HepG2 (cell line): ENCODE measurements around the gene BBLN. TPM values are rescaled to one million over a fixed set of nuclear protein-coding genes. Genes with fewer than 3 reads are reported as not detected.

ENCODE experiments used
- DMAP1 ChIP-seq: IDR thresholded peaks from 2 replicates; pipeline ENCODE4 v1.6.1; 2016
- HNF4A ChIP-seq: sonication (generic); formaldehyde crosslinking; IDR thresholded peaks from 2 replicates; pipeline ENCODE4 v1.4.0; 2020; ENCODE audit warnings: missing genetic modification reagents
- KAT7 ChIP-seq: IDR thresholded peaks from 2 replicates; pipeline ENCODE4 v1.6.1; 2018; ENCODE audit warnings: borderline replicate concordance, missing compliant biosample characterization
- KDM5B ChIP-seq: sonication (generic); formaldehyde crosslinking; IDR thresholded peaks from 2 replicates; pipeline ENCODE4 v1.4.0; 2020; ENCODE audit warnings: missing genetic modification reagents, mild to moderate bottlenecking, borderline replicate concordance
- MZF1 ChIP-seq: sonication (generic); formaldehyde crosslinking; IDR thresholded peaks from 2 replicates; pipeline ENCODE4 v1.8.1; 2023; ENCODE audit warnings: mild to moderate bottlenecking, missing genetic modification reagents, borderline replicate concordance
- NAIF1 ChIP-seq: sonication (generic); formaldehyde crosslinking; IDR thresholded peaks from 2 replicates; pipeline ENCODE4 v1.5.0; 2020; ENCODE audit warnings: mild to moderate bottlenecking, missing genetic modification reagents, borderline replicate concordance
- NFKB2 ChIP-seq: sonication (generic); formaldehyde crosslinking; IDR thresholded peaks from 2 replicates; pipeline ENCODE4 v1.4.0; 2020; ENCODE audit warnings: missing genetic modification reagents, borderline replicate concordance
- SAFB2 ChIP-seq: sonication (generic); formaldehyde crosslinking; IDR thresholded peaks from 2 replicates; pipeline ENCODE4 v1.5.1; 2020; ENCODE audit warnings: missing genetic modification reagents, low read depth, mild to moderate bottlenecking, borderline replicate concordance
- SIN3B ChIP-seq: fragments of 150-350 bp; IDR thresholded peaks from 2 replicates; pipeline ENCODE4 v1.6.1; 2014; ENCODE audit warnings: low read length
- TBP ChIP-seq: sonication (generic); formaldehyde crosslinking; IDR thresholded peaks from 2 replicates; pipeline ENCODE4 v1.5.0; 2020; ENCODE audit warnings: missing genetic modification reagents
- TBX3 ChIP-seq: fragments of 450-650 bp; IDR thresholded peaks from 2 replicates; pipeline ENCODE4 v1.6.1; 2017; ENCODE audit warnings: antibody characterized with exemption, mild to moderate bottlenecking, inconsistent platforms, borderline replicate concordance
- TEAD2 ChIP-seq: sonication (generic); formaldehyde crosslinking; IDR thresholded peaks from 2 replicates; pipeline ENCODE4 v1.9.0; 2021; ENCODE audit warnings: missing genetic modification reagents
- U2AF1 ChIP-seq: fragments of 200-400 bp; formaldehyde crosslinking; optimal IDR thresholded peaks from 2 replicates; pipeline ENCODE3; 2017; ENCODE audit warnings: mild to moderate bottlenecking, low read depth, low read length
- ZBTB7A ChIP-seq: sonication (generic); formaldehyde crosslinking; IDR thresholded peaks from 2 replicates; pipeline ENCODE4 v1.8.0; 2022; ENCODE audit warnings: mild to moderate bottlenecking, missing genetic modification reagents
- ZNF552 ChIP-seq: sonication (generic); formaldehyde crosslinking; IDR thresholded peaks from 2 replicates; pipeline ENCODE4 v1.9.0; 2022; ENCODE audit warnings: missing genetic modification reagents, mild to moderate bottlenecking, borderline replicate concordance
- ZNF607 ChIP-seq: sonication (generic); formaldehyde crosslinking; IDR thresholded peaks from 2 replicates; pipeline ENCODE4 v1.5.1; 2020; ENCODE audit warnings: missing genetic modification reagents, mild to moderate bottlenecking, borderline replicate concordance
- ZNF747 ChIP-seq: sonication (generic); formaldehyde crosslinking; IDR thresholded peaks from 2 replicates; pipeline ENCODE4 v1.8.1; 2023; ENCODE audit warnings: missing genetic modification reagents, mild to moderate bottlenecking, borderline replicate concordance
- ZNF777 ChIP-seq: sonication (generic); formaldehyde crosslinking; IDR thresholded peaks from 2 replicates; pipeline ENCODE4 v1.4.0; 2020; ENCODE audit warnings: missing genetic modification reagents
- polyA plus RNA-seq, 8 experiments: library from polyadenylated mRNA; depleted of rRNA in 3 of 8; stranded (reverse) in 7 of 8; unstranded in 1 of 8; fragments of >200 nt; fragmentation: Illumina TruSeq in 4 of 8; extraction: Trizol in 4 of 8; gene quantifications; 2 replicates each; pipeline versions ENCODE4 v1.2.1 to v1.2.3, GENCODE V29; 2011 to 2016; ENCODE audit warnings: low read depth in 4 of 8, missing spikeins in 1 of 8, mixed read lengths in 1 of 8; ENCODE audit not compliant: insufficient read depth in 1 of 8
- total RNA-seq, 5 experiments: library from RNA; depleted of rRNA; stranded (reverse); fragments of >200 nt; fragmentation: Illumina TruSeq; extraction: Trizol; gene quantifications; 2 replicates each; pipeline ENCODE4 v1.2.3, GENCODE V29; 2016; ENCODE audit warnings: low read depth in 1 of 5
- TF ChIP-seq, protein P1 (sequence below): sonication (generic); formaldehyde crosslinking; IDR thresholded peaks from 2 replicates; pipeline ENCODE4 v1.5.0; 2020; ENCODE audit warnings: mild to moderate bottlenecking, missing genetic modification reagents
- TF ChIP-seq, protein P2 (sequence below): sonication (generic); formaldehyde crosslinking; IDR thresholded peaks from 2 replicates; pipeline ENCODE4 v1.4.0; 2020; ENCODE audit warnings: low read depth, mild to moderate bottlenecking, missing genetic modification reagents
- TF ChIP-seq, protein P3 (sequence below): sonication (generic); formaldehyde crosslinking; IDR thresholded peaks from 2 replicates; pipeline ENCODE4 v1.8.1; 2023; ENCODE audit warnings: mild to moderate bottlenecking, inconsistent platforms, moderate library complexity, missing genetic modification reagents, borderline replicate concordance
- TF ChIP-seq, protein P4 (sequence below): sonication (generic); formaldehyde crosslinking; IDR thresholded peaks from 2 replicates; pipeline ENCODE4 v1.5.1; 2020; ENCODE audit warnings: missing genetic modification reagents, mild to moderate bottlenecking, borderline replicate concordance

BBLN gene
- total and polyA plus RNA-seq, 2 of the 13 experiments (the other 11 are each of a cell fraction or from before 2014, with no cell fraction given): 27.6 to 33.1 TPM

DNA sequence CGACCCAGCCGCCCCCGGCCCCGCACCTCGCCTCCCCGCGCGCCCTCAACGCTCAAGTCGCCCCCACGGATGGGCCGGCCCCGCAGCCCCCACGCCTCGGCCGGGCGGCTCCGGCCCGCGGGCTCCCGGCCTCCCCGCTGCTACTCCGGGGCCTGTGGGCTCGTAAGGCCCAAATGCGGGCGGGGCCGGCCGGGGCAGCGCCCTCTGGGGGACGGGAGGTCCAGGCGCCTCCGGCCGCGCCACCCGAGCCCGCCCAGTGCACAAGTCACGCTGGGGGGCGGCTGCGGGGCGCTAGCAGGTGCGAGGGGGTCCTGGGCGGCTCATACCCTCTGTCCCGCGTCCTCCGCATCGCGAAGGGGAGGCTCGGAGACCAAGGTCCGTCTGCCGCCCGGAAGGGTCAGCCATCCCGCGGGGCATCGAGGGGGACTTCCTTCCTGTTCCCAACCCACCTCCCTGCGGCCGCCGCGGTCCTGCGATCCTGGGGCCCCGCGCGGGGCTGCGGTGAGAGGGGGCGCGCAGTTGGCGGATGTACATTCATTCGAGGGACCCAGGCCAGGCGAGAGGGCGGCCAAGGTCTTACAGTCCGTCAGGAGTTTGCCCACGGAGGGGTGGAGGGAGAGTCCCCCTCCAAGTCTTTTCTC is 31.5 kb downstream of the BBLN start, which contains the start of gene CIZ1 (continued):
- TF ChIP-seq, protein P1, sequence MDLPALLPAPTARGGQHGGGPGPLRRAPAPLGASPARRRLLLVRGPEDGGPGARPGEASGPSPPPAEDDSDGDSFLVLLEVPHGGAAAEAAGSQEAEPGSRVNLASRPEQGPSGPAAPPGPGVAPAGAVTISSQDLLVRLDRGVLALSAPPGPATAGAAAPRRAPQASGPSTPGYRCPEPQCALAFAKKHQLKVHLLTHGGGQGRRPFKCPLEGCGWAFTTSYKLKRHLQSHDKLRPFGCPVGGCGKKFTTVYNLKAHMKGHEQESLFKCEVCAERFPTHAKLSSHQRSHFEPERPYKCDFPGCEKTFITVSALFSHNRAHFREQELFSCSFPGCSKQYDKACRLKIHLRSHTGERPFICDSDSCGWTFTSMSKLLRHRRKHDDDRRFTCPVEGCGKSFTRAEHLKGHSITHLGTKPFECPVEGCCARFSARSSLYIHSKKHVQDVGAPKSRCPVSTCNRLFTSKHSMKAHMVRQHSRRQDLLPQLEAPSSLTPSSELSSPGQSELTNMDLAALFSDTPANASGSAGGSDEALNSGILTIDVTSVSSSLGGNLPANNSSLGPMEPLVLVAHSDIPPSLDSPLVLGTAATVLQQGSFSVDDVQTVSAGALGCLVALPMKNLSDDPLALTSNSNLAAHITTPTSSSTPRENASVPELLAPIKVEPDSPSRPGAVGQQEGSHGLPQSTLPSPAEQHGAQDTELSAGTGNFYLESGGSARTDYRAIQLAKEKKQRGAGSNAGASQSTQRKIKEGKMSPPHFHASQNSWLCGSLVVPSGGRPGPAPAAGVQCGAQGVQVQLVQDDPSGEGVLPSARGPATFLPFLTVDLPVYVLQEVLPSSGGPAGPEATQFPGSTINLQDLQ: peak; percentile 46; the same call in 1 of the 2 replicates
- TF ChIP-seq KDM5B (peak; percentile 72; the same call in 1 of the 2 replicates), TBP (CRISPR knock-in tag) (0 out of 2 replicates have a peak, but pooled peaks have one; percentile 68), U2AF1 (peak; percentile 65), DMAP1 (CRISPR knock-in tag) (peak; percentile 67; the same call in 1 of the 2 replicates), TEAD2 (CRISPR knock-in tag) (0 out of 2 replicates have a peak, but pooled peaks have one; percentile 26), TBX3 (no peak), SAFB2 (CRISPR knock-in tag) (peak; percentile 95), NFKB2 (CRISPR knock-in tag) (0 out of 2 replicates have a peak, but pooled peaks have one; percentile 73), ZNF747 (peak; percentile 30; the same call in 1 of the 2 replicates), ZNF552 (CRISPR knock-in tag) (peak; percentile 61), ZBTB7A (CRISPR knock-in tag) (peak; percentile 95), MZF1 (0 out of 2 replicates have a peak, but pooled peaks have one; percentile 33), SIN3B (peak; percentile 35; the same call in 1 of the 2 replicates), NAIF1 (CRISPR knock-in tag) (no peak), HNF4A (CRISPR knock-in tag) (peak; percentile 35; the same call in 1 of the 2 replicates), ZNF777 (peak; percentile 61; the same call in 1 of the 2 replicates), ZNF607 (CRISPR knock-in tag) (peak; percentile 60), KAT7 (peak; percentile 55; the same call in 1 of the 2 replicates)
- TF ChIP-seq, protein P2, sequence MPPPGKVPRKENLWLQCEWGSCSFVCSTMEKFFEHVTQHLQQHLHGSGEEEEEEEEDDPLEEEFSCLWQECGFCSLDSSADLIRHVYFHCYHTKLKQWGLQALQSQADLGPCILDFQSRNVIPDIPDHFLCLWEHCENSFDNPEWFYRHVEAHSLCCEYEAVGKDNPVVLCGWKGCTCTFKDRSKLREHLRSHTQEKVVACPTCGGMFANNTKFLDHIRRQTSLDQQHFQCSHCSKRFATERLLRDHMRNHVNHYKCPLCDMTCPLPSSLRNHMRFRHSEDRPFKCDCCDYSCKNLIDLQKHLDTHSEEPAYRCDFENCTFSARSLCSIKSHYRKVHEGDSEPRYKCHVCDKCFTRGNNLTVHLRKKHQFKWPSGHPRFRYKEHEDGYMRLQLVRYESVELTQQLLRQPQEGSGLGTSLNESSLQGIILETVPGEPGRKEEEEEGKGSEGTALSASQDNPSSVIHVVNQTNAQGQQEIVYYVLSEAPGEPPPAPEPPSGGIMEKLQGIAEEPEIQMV (CRISPR knock-in tag): no peak; the same call in 1 of the 2 replicates
- TF ChIP-seq, protein P3, sequence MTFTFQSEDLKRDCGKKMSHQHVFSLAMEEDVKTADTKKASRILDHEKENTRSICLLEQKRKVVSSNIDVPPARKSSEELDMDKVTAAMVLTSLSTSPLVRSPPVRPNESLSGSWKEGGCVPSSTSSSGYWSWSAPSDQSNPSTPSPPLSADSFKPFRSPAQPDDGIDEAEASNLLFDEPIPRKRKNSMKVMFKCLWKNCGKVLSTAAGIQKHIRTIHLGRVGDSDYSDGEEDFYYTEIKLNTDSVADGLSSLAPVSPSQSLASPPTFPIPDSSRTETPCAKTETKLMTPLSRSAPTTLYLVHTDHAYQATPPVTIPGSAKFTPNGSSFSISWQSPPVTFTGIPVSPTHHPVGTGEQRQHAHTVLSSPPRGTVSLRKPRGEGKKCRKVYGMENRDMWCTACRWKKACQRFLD: peak; percentile 75; the same call in 1 of the 2 replicates
- TF ChIP-seq, protein P4, sequence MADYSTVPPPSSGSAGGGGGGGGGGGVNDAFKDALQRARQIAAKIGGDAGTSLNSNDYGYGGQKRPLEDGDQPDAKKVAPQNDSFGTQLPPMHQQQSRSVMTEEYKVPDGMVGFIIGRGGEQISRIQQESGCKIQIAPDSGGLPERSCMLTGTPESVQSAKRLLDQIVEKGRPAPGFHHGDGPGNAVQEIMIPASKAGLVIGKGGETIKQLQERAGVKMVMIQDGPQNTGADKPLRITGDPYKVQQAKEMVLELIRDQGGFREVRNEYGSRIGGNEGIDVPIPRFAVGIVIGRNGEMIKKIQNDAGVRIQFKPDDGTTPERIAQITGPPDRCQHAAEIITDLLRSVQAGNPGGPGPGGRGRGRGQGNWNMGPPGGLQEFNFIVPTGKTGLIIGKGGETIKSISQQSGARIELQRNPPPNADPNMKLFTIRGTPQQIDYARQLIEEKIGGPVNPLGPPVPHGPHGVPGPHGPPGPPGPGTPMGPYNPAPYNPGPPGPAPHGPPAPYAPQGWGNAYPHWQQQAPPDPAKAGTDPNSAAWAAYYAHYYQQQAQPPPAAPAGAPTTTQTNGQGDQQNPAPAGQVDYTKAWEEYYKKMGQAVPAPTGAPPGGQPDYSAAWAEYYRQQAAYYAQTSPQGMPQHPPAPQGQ: no peak
